Measurements from ENCODE around the gene ARCN1.

Gene ARCN1

GRCh38 chr11:118623269-118623655, 51.1 kb downstream of the ARCN1 start:
- peak; percentile 73 for DNase-seq

GRCh38 chr11:118625036-118625690, 53.0 kb downstream of the ARCN1 start:
- no peak for DNase-seq

GRCh38 chr11:118625976-118626375, 53.8 kb downstream of the ARCN1 start:
- DNase-seq, result peak; percentile 85

GRCh38 chr11:118627566-118627965, 55.4 kb downstream of the ARCN1 start:
- no peak for DNase-seq

GRCh38 chr11:118628031-118628430, 55.8 kb downstream of the ARCN1 start:
- no peak for DNase-seq

- DNase-seq, result no peak
Measured at GRCh38 chr11:118628432-118628831, 56.2 kb downstream of the ARCN1 start.

GRCh38 chr11:118628861-118629549, 56.8 kb downstream of the ARCN1 start:
- DNase-seq, result no peak

GRCh38 chr11:118629761-118630661, 57.8 kb downstream of the ARCN1 start:
- no peak for DNase-seq

GRCh38 chr11:118631142-118631909, 59.1 kb downstream of the ARCN1 start:
- DNase-seq, result no peak

GRCh38 chr11:118632577-118633318, 60.5 kb downstream of the ARCN1 start:
- DNase-seq, result no peak

GRCh38 chr11:118633319-118633690, 61.1 kb downstream of the ARCN1 start:
- no peak for DNase-seq

- DNase-seq, result no peak
Measured at GRCh38 chr11:118633979-118634378, 61.8 kb downstream of the ARCN1 start.

- no peak for DNase-seq
Measured at GRCh38 chr11:118634431-118635236, 62.4 kb downstream of the ARCN1 start.

- DNase-seq, result no peak
Measured at GRCh38 chr11:118635237-118635591, 63.0 kb downstream of the ARCN1 start.

GRCh38 chr11:118635642-118636041, 63.4 kb downstream of the ARCN1 start:
- no peak for DNase-seq

GRCh38 chr11:118636569-118637290, 64.5 kb downstream of the ARCN1 start:
- DNase-seq, result no peak

- DNase-seq, result no peak
Measured at GRCh38 chr11:118638726-118639125, 66.5 kb downstream of the ARCN1 start.

- DNase-seq, result no peak
Measured at GRCh38 chr11:118639899-118640298, 67.7 kb downstream of the ARCN1 start.

GRCh38 chr11:118640332-118641154, 68.3 kb downstream of the ARCN1 start:
- DNase-seq, result no peak

Data from NCI-H446 treated with DMSO at 0.1 percent for 48 hours (cell line).